ENCODE results near the gene DENND4A. TPM values are rescaled to one million over a fixed set of nuclear protein-coding genes. Genes with fewer than 3 reads are reported as not detected.
A peak's percentile ranks its signal among the peaks of the same experiment; 100 is the strongest.

The DENND4A gene
- total RNA-seq, 2 donors from 2014 or later = 15.7 to 21.8 TPM

DNA sequence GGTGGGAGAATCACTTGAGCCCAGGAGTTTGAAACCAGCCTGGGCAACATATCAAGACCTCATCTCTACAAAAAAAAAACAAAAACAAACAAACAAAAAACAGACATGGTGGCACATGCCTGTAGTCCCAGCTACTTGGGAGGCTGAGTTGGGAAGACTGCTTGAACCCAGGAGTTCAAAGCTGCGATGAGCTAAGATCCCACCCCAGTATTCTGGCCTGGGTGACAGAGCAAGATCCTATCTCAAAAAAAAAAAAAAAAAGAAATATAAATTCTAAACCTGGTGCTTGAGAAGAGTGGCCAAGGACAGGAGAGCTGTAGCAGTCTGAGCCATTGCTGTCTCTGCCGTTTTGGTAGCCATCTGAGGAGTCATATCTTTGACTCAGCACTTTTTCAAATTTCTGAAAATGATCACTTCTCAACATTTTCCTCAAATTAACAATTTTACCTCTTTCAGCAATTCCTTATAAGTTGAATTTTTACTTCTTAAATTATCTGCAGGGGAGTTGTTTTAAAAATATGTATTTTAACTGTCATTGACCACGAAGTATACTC lies 3.6 kb upstream of the DENND4A start:
- intact Hi-C loops (cut with DNase I) = no loop called here
- no peak for DNase-seq
- H3K4me1 ChIP-seq = peaks cover 6% of the 10 kb centered on the region
- no peaks in the 10 kb centered on the region for H3K9me3 ChIP-seq
- no peaks in the 10 kb centered on the region for H3K36me3 ChIP-seq
- H3K27me3 ChIP-seq = no peaks in the 10 kb centered on the region
- TF ChIP-seq, protein P1, sequence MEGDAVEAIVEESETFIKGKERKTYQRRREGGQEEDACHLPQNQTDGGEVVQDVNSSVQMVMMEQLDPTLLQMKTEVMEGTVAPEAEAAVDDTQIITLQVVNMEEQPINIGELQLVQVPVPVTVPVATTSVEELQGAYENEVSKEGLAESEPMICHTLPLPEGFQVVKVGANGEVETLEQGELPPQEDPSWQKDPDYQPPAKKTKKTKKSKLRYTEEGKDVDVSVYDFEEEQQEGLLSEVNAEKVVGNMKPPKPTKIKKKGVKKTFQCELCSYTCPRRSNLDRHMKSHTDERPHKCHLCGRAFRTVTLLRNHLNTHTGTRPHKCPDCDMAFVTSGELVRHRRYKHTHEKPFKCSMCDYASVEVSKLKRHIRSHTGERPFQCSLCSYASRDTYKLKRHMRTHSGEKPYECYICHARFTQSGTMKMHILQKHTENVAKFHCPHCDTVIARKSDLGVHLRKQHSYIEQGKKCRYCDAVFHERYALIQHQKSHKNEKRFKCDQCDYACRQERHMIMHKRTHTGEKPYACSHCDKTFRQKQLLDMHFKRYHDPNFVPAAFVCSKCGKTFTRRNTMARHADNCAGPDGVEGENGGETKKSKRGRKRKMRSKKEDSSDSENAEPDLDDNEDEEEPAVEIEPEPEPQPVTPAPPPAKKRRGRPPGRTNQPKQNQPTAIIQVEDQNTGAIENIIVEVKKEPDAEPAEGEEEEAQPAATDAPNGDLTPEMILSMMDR (IDR thresholded peaks at IDR 0.05) = no peak
- H3K27ac ChIP-seq = no peak overlapping the region
- H3K4me3 ChIP-seq = no peak overlapping the region
- H3K9ac ChIP-seq (ENCODE audit: low read depth in 2 of 2, low read length in 2 of 2) = no peak overlapping the region

DNA sequence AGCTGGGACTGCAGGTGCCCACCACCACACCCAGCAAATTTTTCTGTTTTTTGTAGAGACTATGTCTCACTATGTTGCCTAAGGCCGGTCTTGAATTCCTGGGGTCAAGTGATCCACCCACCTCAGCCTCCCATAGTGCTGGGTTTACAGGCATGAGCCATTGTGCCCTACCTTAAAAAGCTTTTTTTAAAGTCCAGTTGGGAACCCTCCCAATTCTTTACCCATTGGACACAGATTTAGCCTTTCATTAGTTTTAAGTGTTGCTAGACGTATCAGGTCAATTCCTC lies 1.7 kb upstream of the DENND4A start:
- Histone ChIP-seq H3K9me3 (no peaks in the 10 kb centered on the region), H3K4me3 (no peak overlapping the region), H3K27ac (no peak overlapping the region), H3K27me3 (no peaks in the 10 kb centered on the region), H3K9ac (ENCODE audit: low read depth in 2 of 2, low read length in 2 of 2) (no peak overlapping the region), H3K4me1 (peaks cover 6% of the 10 kb centered on the region), H3K36me3 (no peaks in the 10 kb centered on the region)
- DNase-seq = no peak
- intact Hi-C loops (cut with DNase I) = no loop called here
- TF ChIP-seq, protein P1 (IDR thresholded peaks at IDR 0.05) = no peak

DNA sequence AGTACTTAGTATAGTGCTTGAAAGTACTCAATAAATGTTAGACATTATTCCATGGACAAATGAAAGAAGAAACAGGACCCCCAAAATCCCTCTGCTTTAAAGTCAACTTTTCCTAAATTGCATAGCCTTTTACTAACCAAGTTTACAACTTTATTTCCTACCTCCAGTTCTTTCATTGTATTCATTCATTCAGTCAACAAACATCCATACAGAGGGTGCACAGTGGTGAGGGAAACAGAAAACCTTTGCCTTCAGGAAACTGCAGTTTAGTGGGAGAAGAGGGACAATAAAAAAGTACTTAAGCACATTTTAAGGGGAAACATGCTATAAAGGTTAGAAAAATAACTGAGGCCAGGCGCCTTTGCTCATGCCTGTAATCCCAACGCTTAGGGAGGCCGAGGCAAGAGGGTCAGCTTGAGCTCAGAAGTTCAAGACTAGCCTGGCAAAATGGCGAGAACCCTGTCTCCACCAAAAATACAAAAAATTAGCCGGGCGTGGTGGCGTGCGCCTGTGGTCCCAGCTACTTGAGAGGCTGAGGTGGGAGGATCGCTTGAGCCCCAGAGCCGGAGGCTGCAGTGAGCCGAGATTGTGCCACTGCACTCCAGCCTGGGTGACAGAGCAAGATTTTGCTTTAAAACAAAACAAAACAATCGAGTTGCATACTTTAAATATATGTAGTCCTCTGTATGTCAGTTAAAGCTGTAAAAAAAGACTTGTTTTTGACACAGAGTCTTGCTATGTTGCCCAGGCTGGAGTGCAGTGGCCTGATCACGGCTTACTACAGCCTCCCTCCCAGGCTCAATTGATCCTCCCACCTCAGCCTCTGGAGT lies 1.1 kb upstream of the DENND4A start:
- peak overlapping the region; percentile 74 to 88 for H3K9ac ChIP-seq (ENCODE audit: low read depth in 2 of 2, low read length in 2 of 2)
- H3K27ac ChIP-seq = peak overlapping the region; percentile 85
- no peaks in the 10 kb centered on the region for H3K36me3 ChIP-seq
- peak overlapping the region; percentile 90 for H3K4me3 ChIP-seq
- no peaks in the 10 kb centered on the region for H3K9me3 ChIP-seq
- H3K27me3 ChIP-seq = no peaks in the 10 kb centered on the region
- no peak for DNase-seq
- intact Hi-C loops (cut with DNase I) = no loop called here
- TF ChIP-seq, protein P1 (IDR thresholded peaks at IDR 0.05) = no peak
- H3K4me1 ChIP-seq = peaks cover 6% of the 10 kb centered on the region

DNA sequence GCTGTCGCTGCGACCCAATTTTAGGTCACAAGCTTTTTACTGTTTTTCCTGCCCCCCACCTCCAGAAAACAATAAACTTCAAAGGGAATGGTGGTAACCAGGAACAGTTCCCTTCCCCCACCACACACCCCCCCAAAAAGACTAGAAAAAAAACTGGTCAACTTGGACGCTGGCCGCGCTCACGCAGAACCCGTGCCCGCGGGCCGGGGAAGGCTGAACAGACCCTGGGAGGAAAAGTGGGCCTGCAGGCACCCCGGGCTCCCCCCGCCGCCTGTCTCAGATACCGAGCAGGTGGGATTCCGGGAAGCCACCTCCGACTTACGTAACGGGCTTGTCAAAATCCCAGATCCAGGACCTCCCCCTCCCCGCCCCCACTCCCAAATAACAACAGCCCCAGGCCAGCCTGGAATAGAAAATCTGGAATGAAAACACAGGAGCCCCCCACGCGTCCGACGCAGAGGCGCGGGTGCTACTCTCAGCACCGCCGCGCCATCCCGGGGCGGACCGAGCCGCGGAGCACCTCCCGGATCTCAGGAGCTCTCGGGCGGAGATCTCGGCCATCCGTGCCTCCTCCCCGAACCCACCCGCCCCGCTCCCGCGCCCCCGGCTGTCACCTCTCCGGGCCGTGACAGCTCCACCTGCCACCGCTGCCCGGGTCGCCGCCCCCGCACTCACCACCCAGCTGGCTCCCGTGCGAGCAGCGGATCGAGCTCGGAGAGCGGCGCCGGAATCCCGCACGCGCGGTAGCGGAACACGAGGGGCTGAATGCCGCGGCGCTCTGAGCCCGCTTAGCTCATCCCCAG lies 557 bp downstream of the DENND4A start:
- TF ChIP-seq, protein P1 (IDR thresholded peaks at IDR 0.05) = no peak
- no peaks in the 10 kb centered on the region for H3K36me3 ChIP-seq
- peak; percentile 65 for DNase-seq
- peak overlapping the region; percentile 90 for H3K4me3 ChIP-seq
- H3K9ac ChIP-seq (ENCODE audit: low read depth in 2 of 2, low read length in 2 of 2) = peak overlapping the region; percentile 71 to 93
- H3K27me3 ChIP-seq = no peaks in the 10 kb centered on the region
- H3K27ac ChIP-seq = peak overlapping the region; percentile 85
- H3K4me1 ChIP-seq = peaks cover 4% of the 10 kb centered on the region
- no peaks in the 10 kb centered on the region for H3K9me3 ChIP-seq
- intact Hi-C loops (cut with DNase I) = no loop called here

DNA sequence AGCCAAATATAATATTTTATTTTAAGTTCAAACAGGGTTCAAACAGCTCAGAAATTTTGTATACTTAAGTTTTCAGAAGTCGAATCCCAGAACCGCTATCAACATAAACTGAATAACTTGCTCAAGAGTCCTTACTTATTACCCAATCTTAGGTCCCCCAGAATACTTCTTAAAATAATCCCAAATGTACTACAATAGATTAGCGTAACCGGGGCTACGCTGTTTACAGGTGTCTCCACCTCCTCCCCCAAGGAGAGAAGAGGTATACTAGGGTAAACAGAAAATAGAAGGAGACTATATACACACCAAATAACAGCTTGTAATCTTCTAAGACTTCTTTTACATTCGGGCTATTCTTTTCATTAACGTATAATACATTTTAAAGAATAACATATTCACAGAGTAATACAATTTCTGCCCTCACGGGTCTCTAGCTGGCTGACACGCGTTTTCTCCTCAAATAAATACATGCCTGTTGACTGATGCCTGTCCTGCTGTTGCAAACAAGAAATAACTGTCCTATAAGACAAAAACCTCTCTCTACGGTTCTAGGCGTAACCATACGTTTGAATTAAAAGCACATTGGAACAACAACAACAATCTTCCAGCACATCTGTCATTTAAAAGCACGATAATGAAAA lies 1.3 kb downstream of the DENND4A start:
- no peak for DNase-seq
- Histone ChIP-seq H3K4me3 (peak overlapping the region; percentile 90), H3K36me3 (no peaks in the 10 kb centered on the region), H3K27me3 (no peaks in the 10 kb centered on the region), H3K9me3 (no peaks in the 10 kb centered on the region), H3K4me1 (no peaks in the 10 kb centered on the region), H3K27ac (peak overlapping the region; percentile 85), H3K9ac (ENCODE audit: low read depth in 2 of 2, low read length in 2 of 2) (peak overlapping the region; percentile 71 to 93)
- intact Hi-C loops (cut with DNase I) = no loop called here
- TF ChIP-seq, protein P1 (IDR thresholded peaks at IDR 0.05) = no peak
